Hematopoietic multipotent progenitor cell treated with erythropoietin and hydrocortisone succinate and interleukin-3 and kit ligand, for 8 days (in vitro differentiated cells): Measurements from ENCODE around the gene SND1.

ENCODE experiments used
- DNase-seq: peaks from one replicate; pipeline ENCODE4 v3.0.0-alpha.2; 2015

SND1 gene

DNA sequence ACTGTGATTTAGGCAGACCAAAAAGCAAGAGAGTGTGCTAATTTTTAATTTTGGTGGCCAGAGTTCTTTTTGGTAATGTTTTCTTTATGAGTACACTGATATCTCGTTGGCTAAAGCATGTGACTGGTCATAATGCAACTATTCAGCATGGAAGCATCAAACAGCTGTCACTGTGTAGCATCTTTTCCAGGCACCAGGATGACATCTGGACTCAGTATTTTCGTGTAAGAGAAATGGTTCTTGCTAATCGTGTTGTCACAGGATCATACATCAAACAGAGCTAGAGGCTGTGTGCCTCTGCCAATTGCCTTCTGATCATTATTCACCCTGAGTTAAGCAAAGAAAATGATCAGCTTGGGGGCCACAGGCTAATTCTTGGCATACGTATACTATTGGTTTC, 118.9 kb downstream of the SND1 start:
- DNase-seq = no peak

DNA sequence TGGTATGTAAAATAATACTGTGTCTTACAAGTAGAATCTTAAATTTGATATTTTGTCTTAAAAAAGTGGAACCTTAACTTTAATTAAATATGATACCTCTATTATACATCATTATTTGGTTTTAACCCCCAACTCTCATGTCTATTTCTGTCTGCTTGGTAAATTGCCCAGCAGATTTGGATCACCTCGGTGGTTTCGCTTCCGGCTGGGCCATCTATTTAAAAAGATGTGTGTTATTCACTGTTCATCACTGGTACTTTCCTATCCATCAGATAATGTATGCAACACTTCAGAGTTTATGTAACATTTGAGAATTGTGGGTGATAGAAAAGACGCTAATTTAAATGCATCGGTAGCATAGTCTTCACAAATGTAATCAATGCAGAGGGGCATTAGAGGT, 119.7 kb downstream of the SND1 start:
- DNase-seq = no peak

DNA sequence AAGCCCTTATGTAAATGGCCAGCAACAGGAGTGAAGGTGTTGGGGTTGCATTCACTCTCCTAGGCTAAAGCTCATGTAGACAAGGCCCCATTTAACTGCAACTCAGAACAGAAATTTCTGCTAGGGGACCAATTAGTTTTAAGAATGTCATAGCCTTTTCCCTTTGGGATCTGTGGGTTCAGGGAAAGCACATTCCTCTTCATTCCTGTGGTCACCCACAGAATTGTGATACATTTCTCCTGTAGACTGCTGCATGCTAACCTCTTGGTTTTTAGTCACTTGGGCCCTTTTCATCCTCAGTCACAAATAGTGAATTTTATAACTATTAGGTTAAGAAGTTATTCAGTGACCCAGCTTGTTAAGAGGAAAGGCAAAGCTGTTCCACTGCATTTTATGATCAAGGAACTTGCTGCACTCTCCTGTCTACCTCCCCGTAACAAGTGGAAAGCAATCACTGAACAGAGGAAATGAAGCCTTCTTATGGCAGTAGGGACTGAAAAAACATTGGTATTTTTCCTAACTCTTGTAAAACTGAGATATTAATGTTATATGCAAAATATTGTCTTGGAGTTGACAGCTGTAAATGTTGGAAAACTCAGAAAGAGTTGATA, 124.9 kb downstream of the SND1 start:
- no peak for DNase-seq

DNA sequence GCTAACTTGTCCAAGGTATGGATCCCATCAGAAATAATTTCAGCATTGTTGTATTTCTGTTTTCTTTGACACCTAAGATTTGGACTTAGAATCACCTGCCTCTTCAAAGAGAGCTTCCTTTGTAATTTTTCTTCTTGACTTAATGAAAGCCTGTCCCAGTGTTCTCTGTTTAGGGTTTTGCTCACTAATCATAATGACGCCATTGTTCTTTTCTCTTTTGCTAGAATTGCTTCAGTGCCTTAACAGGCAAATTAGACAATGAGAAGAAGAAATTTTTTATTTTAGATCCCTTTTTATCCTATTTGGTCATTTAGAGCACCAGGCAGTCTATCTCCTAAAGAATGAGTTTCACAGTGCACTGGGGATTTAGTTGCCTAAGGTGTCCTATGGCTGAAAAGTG, 128.5 kb downstream of the SND1 start:
- DNase-seq = no peak

DNA sequence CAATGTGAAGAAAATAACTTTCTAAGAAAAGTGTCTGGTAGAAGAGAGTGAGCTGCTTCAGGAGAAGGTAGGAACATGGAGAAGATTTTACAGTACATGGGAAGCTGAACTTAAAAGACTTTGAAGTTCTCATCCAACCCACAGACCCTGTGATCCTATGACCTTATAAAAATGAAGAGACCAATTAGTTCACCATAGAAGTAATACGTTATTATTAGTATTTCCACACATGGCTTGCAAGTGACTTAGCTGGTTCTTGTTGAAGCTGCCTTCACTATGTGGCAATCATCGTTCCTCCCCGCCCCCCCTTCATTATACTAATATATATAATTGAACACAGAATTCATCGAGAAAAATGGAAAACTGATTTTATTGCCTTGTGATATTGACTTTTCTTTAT, 129.1 kb downstream of the SND1 start:
- no peak for DNase-seq

DNA sequence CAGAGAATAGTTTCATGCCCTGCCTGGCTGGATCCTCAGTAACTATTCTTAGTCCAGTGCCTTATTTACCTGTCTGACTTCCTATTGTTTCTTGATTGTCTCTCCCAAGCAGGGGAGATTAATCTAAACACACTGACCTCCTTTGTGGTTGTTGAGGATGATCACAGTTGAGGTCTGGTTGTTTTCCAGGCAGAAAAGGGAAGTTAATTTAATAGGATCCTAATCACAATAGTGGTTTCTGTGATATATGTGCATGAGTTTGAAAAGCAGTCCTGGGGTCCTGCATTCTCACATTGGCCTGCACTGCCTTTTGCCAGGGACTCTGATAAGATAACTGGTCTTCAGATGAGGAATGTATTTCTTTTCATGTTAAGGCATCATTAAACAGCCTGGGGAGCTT, 130.1 kb downstream of the SND1 start:
- DNase-seq = peak; percentile 18

DNA sequence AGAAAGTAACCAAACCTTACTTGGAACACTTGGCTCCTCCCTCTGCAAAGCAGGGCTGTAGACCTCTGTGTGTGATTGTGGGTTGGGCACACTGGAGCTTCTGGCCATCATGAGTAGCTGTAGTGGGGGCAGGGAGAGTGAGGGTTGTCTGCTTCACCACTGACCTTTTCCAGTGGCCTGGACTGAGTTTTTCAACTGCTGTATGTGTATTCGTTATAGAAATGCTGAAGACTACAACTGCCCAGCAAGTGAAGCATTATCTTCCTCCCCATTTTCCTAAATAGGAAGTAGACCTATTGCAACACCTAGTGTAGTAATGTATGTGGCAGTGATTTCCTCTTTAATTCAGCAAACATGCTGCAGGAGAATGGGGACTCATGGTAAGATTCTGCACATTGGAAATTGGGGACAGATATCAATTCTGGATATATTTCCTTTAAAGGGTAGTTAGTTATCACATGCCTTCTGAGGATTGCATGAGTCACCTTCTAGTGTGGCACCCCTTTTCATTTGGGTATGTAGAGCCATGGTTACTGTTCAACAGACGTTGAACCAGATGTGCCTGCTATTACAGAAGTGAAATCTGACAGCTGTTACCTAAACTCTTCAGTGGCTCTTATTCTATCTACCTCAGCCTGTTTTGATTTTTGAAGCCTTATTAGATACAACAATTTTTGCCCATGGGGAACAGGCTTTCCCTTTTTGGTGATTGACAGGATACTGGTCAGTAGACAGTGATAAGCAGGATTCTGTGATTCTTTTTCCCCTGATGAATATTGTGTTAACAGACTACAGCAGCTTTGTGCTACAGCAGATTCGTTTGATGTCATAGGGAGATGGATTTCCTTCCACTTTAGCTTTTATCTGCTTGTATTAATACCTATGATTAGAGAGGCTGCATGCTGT, 130.9 kb downstream of the SND1 start:
- no peak for DNase-seq

DNA sequence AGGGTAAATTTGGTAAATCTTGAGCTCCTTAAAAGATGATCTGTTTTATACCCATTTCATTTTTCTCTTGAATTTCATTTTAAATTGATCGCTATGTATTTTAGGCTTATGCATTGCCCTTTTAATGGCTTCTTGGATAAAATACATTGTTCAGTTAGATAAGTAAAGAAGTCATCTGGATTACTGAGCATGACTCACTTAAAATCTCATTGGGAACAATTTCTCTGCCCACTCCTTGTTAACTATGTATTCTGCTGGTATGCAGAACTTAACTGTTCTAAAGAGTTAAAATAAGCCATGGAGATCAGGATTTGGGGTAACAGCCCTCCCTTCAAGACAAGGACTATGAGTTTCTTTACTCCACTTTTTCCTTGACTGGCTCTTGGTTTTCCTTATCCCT, 134.2 kb downstream of the SND1 start:
- no peak for DNase-seq

DNA sequence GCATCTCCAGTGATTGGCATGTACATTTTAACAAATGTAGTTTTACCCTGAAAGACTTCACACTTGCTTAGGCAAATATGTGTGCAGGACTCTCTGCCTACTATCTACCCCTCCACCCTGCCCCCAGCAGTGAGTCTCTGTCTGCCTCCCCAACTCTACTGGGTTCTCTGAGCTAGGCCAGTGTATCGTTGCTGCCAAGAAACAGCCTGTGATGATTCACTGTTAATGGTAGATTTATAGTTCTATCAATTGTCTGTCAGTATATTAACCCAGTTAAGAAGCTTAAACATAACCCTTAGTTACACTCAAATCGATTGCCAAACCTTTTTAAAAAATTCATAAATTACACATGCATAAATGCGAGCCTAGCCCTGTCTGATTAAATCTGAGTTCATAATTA, 137.0 kb downstream of the SND1 start:
- no peak for DNase-seq

DNA sequence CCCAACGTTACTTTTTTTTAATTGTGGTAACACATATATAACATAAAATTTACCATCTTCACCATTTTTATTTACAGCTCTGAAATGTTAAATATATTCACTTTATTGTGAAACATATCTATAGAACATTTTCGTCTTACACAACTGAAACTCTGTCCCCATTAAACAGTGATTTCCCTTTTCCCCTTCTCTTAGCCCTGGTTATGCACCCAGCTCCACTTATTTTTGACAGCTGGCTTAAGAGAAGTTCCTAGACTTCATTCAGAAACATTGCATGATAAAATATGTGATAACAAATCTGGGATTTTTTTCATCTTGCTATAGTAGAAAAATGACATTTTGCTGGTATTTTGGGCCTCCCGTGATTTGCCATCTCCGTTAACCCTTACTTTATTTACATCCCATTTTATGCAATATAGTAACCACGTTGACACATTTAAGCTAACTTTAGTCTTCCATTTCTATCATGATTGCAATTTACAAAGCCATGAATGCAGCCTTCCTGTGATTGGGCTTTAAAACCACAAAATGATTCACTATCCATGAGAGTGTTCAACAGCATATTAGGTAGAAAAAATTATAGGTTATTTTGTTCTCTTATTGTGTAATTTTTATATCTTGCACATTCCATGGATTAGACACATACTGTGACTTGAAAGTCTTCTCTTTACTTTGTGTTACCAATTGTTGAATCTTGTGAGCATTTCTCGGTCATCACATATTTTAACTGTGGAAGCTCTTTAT, 139.6 kb downstream of the SND1 start:
- no peak for DNase-seq

DNA sequence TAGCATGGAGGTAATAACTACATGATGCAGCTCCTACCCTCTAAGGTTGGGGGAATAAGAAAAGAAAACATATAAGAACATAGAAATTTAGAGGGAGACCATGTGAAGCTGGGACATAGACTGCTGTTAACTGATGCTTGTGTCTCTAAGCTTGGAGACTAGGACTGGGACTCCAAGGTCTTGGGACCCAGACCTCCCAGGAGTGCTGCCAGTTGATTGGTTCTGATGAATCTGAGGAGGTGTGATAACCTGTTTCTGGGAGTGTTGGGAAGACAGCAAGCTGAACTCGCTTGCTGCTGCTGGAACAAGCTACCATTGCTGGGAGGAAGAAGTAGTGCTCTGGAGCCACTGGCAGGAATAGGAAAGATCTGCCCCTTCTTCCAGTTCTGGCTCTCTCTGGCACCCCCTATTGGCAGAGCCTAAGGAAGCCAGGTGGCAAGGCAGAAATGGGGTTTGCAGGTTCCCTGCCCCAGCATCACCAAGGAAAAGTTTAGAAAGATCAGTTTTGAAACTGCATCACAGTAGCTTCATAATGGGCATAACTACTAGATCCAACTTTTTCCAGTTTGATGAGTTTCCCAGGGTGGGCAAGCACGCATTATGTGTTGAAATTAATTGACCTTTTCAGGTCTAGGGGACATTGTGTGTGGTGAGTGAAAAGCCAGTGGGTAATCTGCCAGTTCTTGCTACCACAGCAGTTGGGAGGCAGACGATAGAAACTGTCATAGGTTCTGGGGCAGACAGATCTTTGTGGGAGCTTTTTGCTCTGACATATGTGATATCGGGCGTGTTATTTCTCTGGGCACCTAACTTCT, 140.7 kb downstream of the SND1 start:
- DNase-seq = peak; percentile 69

DNA sequence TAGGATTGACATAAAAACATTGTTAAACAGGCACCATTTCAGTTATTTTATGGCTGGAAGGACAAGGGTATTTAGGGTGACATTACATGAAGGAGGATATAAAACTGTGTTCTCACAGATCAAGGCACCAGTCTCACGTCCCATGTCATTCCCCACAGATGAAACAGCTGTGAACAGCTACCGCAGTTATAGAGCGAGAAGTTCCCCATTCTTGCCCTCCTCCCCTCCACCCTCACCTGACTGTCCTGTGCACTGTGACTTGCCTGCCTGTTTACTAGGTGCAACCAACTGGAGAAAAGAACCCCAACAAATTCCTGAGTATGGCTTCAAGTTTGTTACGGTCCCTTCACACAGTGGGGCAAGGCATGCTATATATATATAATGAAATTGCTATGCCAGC, 141.6 kb downstream of the SND1 start:
- no peak for DNase-seq

DNA sequence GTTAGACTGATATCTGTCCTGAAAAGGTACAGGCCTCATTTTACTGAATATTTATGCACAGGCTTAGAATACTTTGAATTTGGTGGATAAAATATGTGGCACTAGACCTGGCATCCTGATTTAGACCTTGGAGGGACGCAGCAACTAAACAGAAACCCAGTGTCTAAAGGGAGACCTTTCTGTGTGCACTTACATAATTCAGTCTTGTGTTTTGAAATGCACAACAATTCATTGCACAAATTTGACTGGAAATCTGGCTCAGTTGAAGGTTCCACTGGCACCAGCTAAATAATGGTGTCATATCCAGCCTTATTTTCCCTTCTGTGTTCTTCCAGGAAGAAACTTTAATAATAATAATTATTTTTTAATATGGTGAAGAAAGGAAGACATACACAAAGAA, 142.1 kb downstream of the SND1 start:
- DNase-seq = no peak

DNA sequence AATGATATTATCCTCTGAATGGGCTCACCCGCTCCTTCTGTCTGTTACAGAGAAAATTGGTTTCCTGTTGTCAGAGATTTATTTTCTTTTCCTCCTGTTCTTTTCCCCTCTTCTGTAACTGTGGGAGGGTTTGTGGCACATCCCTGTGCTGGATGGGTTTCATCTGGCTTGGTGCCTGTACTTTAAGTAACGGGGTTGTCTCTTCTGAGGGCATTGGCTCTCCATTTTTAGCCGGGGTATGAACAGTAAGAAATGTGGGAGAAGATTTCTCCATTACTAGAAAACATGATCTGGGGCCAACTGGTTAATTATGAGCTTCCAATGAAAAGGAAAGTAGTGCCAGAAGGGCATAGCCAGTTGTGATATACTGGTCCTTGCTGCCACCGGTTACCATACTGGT, 142.6 kb downstream of the SND1 start:
- no peak for DNase-seq

DNA sequence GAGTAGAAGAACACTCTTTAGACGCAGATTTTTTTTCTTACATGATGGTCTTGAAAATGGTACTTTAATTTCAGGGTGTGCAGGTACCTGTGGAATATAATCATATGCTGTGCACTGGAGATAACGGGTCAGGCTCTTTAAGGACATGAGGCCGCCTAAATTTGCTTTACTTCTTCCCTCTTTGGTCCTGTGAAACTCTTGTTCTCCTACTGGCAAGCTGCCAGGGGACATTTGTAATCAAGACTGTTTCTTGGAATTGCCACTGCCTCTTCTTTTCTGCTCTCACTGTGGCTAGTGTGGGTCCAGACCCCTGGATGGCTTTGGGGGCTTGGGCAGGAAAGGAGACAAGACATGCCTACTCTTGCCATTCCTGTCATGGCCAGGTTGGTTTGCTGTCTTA, 146.0 kb downstream of the SND1 start:
- peak; percentile 83 for DNase-seq

DNA sequence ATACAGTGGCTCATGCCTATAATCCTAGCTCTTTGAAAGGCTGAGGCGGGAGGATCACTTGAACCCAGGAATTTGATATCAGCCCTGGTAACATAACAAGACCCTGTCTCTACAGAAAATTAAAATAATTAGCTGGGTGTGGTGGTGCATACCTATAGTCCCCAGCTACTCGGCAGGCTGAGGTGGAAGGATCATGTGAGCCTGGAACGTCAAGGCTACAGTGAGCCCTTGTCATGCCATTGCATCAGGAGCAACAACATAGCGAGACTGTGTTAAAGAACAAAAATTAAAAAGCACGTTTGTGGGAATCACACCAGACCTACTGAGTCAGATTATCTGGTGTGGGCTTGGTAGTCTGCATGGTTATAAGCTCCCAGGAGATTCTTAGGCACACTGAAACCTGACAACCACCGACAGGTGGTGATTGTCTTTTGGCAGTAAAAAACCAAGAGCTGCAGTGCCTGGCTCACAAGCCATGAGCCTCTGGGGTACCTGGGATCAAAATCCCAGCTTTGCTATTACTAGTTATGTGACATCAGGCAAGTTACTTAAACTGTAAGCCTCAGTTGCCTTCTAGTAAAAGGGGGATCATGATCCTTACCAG, 146.9 kb downstream of the SND1 start:
- no peak for DNase-seq

DNA sequence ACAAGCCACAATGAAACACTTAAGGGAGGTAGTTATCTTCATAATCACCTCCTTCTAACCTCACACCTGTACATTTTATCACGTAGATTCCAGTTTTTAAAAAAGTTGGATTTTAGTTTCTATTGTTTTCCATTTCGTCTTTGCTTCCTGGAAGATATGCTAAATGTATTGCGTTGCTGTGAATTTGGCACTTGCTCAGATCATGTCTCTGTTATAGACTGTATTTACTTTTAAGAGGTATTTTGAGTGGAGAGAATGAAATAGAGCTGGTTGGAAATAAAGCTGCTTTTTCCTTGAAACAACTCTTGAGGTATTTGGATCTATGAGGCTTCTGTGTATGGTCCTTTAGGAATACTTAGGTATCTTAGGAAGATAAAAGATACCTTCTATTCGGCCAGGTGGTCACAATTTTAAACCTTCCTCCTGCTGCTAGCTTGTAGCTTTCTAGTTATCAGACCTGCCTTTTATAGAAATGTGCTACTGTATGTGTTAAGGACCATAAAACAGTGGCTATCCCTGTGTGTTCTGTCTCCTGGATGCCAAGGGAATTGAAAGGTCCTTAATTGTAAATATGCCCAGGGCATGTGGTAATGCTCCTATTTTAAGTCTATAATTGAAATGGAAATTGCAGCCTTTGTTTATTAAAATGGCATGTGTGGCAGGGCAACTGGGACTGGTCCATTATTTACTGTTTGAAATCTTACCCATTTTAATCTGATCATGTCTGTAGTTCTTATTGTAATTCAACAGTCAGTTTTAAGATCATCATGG, 147.7 kb downstream of the SND1 start:
- DNase-seq = no peak

DNA sequence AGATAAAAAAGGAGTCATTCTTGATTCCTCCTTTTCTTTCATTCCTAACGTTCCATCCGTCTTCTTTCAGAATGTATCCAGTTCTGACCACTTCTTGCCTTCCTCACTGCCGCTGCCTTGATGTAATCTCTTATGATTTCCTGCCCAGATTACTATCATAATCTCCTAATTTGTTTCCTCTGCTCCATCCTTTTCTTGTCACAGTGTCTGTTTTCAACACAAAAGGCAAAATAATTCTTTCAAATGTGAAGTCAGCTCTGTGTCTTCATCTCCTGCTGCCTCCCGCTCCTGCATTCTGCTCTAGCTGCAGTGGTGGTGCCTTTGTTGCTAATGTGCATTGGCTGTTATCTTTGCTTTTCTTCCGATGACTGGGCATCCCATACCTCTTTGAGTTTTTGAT, 150.9 kb downstream of the SND1 start:
- no peak for DNase-seq

DNA sequence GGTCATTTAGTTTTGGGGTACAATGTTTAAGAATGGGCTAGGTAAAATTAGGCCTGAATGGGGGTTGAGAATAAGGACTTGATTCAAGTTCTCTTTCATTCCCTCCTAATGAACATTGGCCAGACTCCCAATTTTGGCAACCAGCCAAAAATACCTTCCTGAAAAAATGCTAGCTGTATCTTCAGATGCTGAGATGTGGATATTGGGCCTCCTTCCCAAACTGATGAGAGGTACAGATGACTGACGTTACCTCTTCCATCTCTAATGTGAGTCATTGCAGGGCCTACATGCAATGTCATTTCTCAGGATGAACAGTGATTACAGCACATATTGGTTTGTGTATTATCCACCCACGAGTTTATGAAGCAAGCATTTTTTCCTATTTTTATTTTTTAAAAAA, 151.6 kb downstream of the SND1 start:
- no peak for DNase-seq

DNA sequence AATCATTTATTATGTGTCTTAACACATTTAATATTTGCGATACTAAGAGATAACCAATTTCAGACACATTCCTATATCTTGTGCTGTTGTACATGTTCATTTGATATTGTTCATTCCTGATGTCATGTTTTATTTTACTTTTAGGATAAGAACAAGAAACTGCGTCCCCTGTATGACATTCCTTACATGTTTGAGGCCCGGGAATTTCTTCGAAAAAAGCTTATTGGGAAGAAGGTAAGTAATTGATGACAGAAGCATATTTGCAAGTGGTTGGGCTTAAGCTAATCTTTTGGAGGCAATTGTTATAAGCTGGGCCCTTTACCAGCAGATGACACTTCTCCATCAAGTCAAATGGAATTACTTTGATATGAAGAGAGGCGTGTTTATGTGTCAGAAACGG, 155.3 kb downstream of the SND1 start:
- DNase-seq = no peak

DNA sequence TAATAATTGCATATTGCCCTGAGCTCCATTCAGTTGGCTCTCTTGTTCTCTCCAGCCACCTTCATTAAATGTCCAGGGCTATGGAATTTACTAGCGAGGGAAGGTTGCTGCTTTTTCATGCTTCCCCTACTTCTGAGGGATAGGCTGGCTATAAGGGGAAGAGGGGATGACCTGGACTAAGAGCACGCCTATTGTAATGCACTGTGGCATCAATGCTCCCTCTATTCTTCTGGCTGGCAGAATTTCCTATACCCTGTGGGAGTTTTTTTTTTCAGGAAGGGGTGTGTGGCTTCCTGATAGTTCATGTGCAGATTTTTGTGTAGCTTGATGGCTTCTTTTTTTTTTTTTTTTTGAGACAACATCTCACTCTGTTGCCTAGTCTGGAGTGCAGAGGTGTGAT, 155.8 kb downstream of the SND1 start:
- no peak for DNase-seq

DNA sequence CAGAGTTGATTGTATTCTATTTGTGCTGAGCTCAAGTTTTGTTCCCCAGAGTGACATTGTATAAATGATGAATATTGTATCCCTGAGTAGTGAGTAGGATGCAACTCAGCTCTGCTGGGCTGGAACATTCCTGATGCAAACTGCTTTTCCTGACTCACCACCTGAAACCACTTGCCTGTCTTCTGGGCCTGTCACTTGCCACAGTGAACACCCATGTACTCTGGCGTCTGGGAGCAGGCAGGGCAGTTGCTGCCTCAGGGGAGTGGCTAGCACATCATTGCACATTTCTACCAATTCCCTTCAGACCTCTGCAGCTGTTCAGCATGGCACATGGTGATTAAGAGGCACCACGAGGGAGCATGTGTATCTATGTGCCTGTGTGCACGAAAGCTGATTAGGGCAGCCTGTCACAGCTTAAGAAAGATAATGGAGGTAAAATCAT, 157.3 kb downstream of the SND1 start:
- peak; percentile 97 for DNase-seq
